GM21825 (cell line): ENCODE measurements around the gene TMEM120A.

ENCODE experiments used
- ATAC-seq: cut with Tn5 transposase; IDR thresholded peaks from one replicate; pipeline ENCODE4 v1.9.1; 2021; ENCODE audit warnings: mild to moderate bottlenecking, moderate library complexity; ENCODE audit not compliant: unreplicated experiment

The TMEM120A gene

DNA sequence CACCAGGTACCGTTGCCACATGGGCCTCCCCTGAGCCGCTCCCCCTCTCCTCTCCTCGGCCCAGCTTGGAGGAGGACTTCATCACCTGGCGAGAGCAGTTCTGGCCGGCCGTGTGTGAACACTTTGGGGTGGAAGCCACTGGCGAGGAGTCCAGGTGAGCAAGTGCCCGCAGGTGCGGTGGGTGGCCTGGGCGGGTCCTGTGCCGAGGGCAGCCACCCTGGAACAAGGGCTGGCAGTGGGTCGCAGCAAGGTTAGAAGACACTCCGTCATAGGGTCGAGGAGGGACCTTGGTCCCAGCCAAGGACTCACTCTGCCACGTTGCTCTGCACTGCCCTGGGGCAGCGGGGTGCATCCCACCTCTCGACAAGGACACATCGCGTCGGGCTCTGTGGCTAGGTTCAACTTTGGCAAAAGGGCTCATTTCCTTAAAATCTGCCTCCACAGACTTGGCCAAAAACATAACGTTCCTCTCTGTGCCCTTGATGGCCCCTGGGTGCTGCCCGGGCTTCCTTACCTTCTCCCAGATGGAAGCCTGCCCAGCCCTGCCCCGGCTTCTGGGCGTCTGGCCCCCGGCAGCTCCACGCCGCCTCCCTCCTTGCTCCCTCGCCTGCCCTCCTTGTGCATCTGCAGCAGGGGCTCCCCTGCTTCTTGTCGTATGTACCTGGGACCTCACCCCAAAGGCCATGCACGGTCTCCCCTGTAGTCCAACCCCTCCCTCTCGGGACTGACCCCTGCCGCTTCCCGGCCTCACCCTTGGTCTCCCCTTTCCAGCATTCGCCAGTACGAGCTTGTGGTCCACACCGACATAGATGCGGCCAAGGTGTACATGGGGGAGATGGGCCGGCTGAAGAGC, 12.7 kb downstream of the TMEM120A start:
- ATAC-seq: no peak

DNA sequence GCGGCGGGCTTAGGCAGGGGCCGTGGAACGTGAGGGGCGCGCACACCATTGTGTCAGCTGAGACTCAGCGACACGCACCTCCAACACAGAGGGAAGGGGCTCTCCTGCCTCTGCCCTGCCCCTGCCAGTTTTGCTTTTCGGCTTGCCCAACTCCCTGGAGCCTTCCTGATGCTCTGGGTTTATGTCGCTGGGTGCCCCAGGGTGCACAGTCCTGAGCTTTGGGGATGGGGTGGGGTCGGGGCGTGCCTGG, 13.3 kb downstream of the TMEM120A start:
- ATAC-seq: no peak

DNA sequence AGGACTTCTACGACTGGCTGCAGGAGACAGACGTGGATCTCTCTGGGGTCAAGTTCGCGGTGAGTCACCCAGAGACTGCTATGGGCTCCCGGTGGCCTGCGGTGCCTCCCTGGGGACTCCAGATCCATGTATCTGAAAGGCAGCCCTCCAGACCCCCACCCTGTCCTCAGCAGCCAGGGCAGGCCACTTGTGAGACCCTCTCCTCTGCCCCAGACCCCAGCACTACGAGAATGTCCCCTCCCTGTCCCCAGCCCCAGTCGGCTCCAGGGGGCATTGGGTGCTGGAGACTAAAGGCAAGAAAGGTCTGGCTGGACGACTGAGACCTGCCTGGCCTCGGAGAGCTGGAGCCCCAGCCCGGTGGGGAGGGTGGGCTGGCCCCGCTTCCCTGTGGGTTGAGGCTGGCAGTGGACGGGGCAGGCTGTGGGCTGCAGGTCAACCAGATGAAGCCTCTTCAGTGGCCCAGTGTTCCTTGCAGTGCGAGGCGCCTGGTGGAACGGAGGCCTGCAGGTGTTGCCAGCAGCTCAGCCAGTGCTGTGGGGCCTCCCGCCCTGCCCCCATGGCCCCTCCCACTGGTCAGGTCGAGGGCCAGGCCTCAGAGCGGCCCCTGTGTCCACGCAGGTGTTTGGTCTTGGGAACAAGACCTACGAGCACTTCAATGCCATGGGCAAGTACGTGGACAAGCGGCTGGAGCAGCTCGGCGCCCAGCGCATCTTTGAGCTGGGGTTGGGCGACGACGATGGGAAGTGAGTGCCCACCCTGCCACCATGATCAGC, 13.8 kb downstream of the TMEM120A start:
- ATAC-seq: no peak

DNA sequence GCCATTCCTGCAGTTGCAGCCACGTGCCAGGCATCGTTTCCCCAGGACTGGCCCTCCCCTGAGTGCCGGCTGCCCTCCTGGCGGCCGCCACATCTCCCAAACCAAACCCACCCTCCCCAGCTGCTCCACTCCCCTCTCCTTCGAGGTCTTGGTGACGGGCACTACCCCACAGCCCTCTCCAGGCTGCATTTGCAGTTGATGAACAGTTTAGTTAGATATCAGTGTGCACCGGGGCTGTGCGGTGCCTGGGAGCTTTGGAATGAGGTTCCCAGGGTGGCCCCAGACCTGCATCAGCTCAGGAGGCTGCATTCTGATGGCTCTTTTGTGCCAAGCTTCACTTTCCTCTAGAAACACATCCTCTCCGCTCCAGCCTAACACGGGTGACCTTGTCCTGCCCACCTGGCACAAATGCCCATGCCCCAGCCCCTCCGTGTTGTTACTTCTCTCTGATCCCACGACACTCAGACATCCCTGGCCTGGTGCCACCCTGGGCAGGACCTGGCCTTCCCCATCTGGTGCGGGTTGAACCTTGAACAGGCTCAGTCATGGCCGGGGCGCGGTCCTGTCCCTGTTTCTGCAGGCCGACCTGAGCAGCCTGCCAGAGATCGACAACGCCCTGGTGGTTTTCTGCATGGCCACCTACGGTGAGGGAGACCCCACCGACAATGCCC, 14.5 kb downstream of the TMEM120A start:
- ATAC-seq: no peak

- ATAC-seq: no peak
These were observed 16.7 kb downstream of the TMEM120A start for GRCh38 chr7:75977743-75978142.

DNA sequence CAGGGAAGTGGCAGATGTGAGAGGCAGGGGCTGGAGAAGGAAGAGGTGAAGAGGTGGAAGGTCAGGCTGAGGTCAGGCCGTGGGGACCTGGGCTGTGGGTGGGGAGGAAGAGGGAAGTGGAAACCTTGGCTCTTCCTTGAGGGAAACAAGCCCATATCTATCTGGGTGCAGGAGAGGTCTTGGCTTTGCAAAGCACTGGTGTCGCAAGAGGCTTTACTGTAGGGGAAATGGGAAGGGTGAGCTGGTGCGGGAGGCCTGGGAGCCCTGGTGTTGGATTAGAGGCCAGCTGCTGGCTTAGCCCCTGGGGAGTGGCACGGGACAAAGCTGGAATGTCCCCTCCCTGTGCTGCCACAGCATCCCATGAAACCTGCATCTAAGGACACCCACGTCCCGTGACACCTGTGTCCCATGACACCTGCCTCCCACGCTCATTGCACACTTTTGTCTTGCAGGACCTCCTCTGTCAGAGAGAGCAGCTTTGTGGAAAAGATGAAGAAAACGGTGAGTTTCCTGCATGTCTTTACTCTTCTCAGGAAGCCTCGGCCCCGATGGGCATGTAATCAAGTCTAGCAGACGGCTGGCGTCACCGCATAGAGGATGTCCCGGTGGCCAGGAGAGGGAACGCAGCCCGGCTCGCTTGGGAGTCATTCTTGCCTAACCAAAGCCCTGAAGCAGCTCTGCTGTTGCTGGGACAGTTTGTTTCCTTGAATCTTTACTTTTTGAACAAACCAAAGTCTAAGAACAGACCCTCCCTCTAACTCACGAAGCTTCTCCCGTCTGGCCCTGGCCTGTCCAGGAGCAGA, 22.2 kb downstream of the TMEM120A start:
- ATAC-seq: no peak

- ATAC-seq: no peak
These were observed 23.0 kb downstream of the TMEM120A start for GRCh38 chr7:75971309-75971960.

DNA sequence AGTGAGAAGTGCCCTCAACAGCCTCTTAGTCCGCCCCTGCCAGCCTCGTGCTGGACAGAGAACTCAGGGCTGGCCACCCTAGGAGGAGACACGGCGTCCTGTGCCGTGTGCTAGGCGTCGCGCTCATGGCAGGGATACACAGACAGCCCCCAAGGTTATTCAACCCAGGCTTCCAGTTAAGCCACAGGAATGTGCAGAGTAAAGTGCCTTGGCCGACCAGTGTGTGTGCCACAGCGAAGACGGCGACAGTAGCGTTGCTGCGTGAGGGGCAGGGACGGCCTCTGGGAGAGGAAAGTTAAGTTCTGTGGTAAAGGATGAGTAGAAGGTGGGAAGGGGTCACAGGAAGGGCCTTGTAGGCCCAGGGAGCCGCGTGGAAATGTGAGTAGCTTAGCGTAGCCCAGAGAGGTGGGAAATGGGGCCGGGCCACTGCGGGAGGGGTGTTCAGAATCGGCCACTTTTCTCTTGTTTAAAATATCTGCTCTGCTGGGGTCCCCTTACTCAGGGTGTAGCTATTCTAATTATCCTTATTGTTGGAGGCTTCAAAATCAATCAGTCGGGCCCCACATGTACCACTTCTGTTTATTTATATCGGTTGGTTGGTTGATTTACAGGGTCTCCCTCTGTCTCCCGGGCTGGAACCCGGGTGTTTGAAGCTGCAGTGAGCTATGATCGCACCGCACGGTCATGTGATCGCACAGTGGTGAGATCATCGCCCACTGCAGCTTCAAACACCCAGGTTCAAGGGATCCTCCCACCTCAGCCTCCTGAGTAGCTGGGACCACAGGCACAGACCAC, 24.5 kb downstream of the TMEM120A start:
- ATAC-seq: no peak

DNA sequence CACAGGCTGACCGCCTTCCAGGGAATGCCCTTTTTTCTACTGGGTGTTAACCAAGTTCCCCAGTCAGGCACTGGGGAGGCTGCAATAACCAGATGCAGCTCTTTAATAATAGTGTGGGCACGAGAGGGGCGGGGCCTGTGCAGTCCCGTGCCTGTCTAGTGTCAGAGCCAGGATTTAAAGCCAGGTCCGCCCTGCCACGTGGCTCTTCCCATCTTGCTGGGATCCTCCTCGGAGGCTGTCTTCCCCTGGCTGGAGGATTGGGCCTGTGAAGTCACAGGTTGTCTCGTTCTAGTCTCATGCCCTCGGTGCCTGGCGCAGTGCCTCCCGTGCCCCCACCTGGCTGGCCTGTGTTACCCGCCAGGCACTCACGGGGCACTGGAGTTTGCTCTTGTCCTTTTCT, 25.2 kb downstream of the TMEM120A start:
- ATAC-seq: no peak

- ATAC-seq: no peak
These were observed 25.8 kb downstream of the TMEM120A start for GRCh38 chr7:75968561-75969001.

DNA sequence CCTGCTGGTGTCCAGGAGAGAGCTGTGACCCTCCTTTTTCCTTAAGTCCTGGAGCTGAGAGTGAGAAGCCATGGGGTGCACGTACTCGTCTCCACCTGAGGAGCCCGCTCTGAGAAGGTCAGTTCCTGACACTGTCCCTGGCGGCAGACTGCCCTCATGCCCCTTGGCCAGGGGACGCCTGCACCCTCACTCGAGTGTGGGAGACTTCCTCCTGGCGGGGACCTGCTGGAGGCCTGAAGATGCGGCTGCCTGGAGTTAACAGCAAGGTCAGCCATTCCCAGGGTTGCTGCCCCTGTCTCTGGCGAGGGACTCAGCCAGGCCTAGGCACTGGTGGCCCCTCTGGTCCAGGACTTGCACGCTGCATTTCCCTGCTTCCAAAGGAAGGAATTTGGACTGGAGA, 26.4 kb downstream of the TMEM120A start:
- ATAC-seq: no peak

GRCh38 chr7:75967487-75967997, 26.9 kb downstream of the TMEM120A start:
- no peak for ATAC-seq

- no peak for ATAC-seq
These were observed 27.3 kb downstream of the TMEM120A start for GRCh38 chr7:75967055-75967454.

DNA sequence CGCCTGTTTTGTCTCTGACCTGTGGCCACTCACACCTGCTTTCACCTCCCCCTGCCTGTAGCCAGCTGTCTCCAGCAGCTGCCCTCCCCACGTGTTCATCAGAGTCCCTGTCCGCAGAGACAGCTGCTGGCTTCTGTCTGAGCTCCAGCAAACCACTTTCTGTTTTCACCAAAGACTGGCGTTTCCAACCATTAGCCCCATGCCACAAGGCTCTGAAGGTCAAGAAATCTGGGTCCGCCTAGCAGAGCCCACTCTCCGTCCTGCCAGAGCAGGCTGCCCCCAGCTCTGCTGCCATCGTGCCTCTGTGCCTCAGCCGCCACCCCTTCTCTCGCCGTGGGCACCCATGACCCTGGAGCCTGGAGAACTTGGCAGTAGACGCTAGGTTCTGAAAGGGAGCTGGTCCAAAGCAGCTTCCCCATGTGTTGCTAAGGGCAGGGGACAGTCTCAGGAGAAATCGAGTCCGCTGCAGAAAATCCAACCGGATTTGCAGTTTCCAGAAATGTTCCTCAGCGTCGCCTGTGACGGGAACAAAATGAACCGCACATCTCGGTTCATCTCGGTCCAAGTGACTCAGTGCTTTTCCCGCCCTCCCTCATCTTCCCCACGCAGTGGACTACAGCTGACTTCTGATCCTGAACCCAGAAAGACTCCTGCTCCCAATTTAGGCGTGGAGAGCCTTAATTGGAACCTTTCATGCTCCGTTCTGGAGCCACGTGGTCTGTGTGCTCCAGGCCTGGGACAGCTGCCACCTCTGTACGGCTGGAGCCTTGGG, 28.0 kb downstream of the TMEM120A start:
- ATAC-seq: no peak

GRCh38 chr7:75965617-75966016, 28.8 kb downstream of the TMEM120A start:
- ATAC-seq: no peak

DNA sequence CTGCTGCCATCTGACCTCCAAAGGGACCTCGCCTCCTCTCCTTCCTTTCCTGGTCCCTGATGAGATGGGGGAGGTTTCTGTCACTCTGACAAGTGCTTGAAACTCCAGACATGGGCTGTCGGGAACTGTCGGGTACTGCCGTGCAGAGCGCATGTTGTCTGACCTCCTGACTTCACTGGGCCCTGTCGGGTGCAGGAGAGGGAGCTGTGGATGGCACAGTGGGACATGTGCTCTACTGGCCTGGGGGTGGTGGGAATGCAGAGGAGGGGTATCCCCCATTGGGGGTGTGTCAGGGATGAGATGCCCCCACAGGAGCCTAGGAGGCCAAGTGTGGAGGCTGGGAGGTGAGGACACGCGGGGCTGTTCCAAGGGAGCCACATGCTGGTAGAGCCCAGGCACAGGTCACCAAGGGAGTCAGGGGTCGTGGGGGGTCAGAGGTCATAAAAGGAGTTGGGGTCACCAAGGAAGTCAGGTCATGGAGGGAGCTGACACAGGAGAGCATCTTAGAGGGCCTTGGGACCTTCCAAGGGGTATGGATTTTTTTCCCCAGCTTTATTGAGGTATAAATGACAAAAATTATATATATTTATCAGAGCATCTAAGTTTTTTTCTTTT, 30.9 kb downstream of the TMEM120A start:
- ATAC-seq: no peak

- no peak for ATAC-seq
These were observed 31.6 kb downstream of the TMEM120A start for GRCh38 chr7:75962607-75963380.

DNA sequence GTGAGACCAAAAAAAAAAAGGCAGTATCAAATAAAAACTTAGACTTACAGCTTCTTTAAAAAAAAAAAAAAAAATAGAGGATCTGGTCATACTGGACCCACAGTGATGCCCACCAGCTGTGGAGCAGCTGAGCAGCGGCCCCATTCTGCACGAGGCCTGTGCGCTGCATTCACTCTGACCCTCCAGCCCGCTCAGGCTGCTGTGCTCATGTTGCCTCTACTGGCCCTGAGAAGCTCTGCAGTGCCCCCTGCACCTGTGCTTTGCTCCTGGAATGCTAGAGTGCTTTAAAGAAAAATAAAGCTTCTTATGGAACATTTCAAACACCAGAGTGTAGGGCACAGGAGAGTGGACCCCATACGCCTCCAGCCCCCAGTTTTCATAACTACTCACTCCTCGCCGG, 33.2 kb downstream of the TMEM120A start:
- no peak for ATAC-seq
